WTC11 (cell line): ENCODE data around the gene BABAM2. TPM values are rescaled to one million over a fixed set of nuclear protein-coding genes. Genes with fewer than 3 reads are reported as not detected.

Source experiments
- ATAC-seq: fragments of 200-7000 bp; cut with Tn5 transposase; 2 replicates; pipeline ENCODE4 v1.10.0; 2021; ENCODE audit warnings: mild to moderate bottlenecking, moderate library complexity
- CTCF ChIA-PET: fragments of 300-600 bp; sonication (Branson Sonifier 250); formaldehyde crosslinking; loops from one replicate; lab custom pipeline; 2021; ENCODE audit warnings: antibody characterized with exemption; lab: Charles Lee
- POLR2A ChIA-PET: fragments of 350-600 bp; sonication (Branson Sonifier 250); formaldehyde crosslinking; loops from one replicate; lab custom pipeline; 2021; ENCODE audit warnings: antibody characterized with exemption; lab: Charles Lee
- DNase-seq: peaks from one replicate; pipeline ENCODE4 v3.0.0; 2021; ENCODE audit warnings: low spot score
- H3K27ac Mint-ChIP-seq: 2 replicates; pipeline ENCODE4 v1.8.0; 2021; ENCODE audit warnings: mixed read lengths
- H3K27me3 Mint-ChIP-seq: 2 replicates; pipeline ENCODE4 v1.8.0; 2021; ENCODE audit warnings: low read depth, mild to moderate bottlenecking, moderate library complexity, mixed read lengths
- H3K36me3 Mint-ChIP-seq: 2 replicates; pipeline ENCODE4 v1.8.0; 2021; ENCODE audit warnings: mixed read lengths
- H3K4me1 Mint-ChIP-seq: 2 replicates; pipeline ENCODE4 v1.8.0; 2022; ENCODE audit warnings: mixed read lengths
- H3K4me3 Mint-ChIP-seq: 2 replicates; pipeline ENCODE4 v1.8.0; 2021; ENCODE audit warnings: mild to moderate bottlenecking, moderate library complexity, mixed read lengths
- H3K9me3 Mint-ChIP-seq: 2 replicates; pipeline ENCODE4 v1.8.0; 2021; ENCODE audit warnings: mixed read lengths
- GABPB1 ChIP-seq: sonication (generic); formaldehyde crosslinking; IDR thresholded peaks from 2 replicates; pipeline ENCODE4 v1.8.1; 2023; ENCODE audit warnings: mild to moderate bottlenecking, missing genetic modification reagents
- KAT7 ChIP-seq: sonication (generic); formaldehyde crosslinking; IDR thresholded peaks from 2 replicates; pipeline ENCODE4 v1.8.1; 2023; ENCODE audit warnings: missing genetic modification reagents, mild to moderate bottlenecking, borderline replicate concordance
- NFE2L1 ChIP-seq: sonication (generic); formaldehyde crosslinking; IDR thresholded peaks from 2 replicates; pipeline ENCODE4 v1.8.1; 2023; ENCODE audit warnings: missing genetic modification reagents
- RORB ChIP-seq: fragments of 250-450 bp; sonication (Bioruptor Pico); IDR thresholded peaks from 2 replicates; pipeline ENCODE4 v1.9.0; 2021; ENCODE audit warnings: mild to moderate bottlenecking
- SP1 ChIP-seq: sonication (generic); formaldehyde crosslinking; conservative IDR thresholded peaks from 2 replicates; pipeline ENCODE4 v1.8.1; 2022; ENCODE audit warnings: missing genetic modification reagents
- TCF7 ChIP-seq: sonication (generic); formaldehyde crosslinking; IDR thresholded peaks from 2 replicates; pipeline ENCODE4 v1.8.0; 2022; ENCODE audit warnings: mild to moderate bottlenecking, low read depth, missing genetic modification reagents, moderate library complexity
- TP53 ChIP-seq: sonication (generic); formaldehyde crosslinking; IDR thresholded peaks from 2 replicates; pipeline ENCODE4 v1.8.1; 2023; ENCODE audit warnings: mild to moderate bottlenecking, missing genetic modification reagents
- ZNF121 ChIP-seq: sonication (generic); formaldehyde crosslinking; IDR thresholded peaks from 2 replicates; pipeline ENCODE4 v1.8.0; 2023; ENCODE audit warnings: missing genetic modification reagents
- ZNF416 ChIP-seq: fragments of 250-450 bp; sonication (Bioruptor Pico); IDR thresholded peaks from 2 replicates; pipeline ENCODE4 v1.9.0; 2021; ENCODE audit warnings: mild to moderate bottlenecking, inconsistent platforms
- total RNA-seq: library from RNA; stranded (reverse); gene quantifications from 3 replicates; pipeline ENCODE4 v1.2.3, GENCODE V29; 2021
- TF ChIP-seq, protein P1 (sequence below): sonication (generic); formaldehyde crosslinking; IDR thresholded peaks from 2 replicates; pipeline ENCODE4 v1.8.1; 2023; ENCODE audit warnings: mild to moderate bottlenecking, missing genetic modification reagents
- TF ChIP-seq, protein P2 (sequence below): sonication (generic); formaldehyde crosslinking; IDR thresholded peaks from 2 replicates; pipeline ENCODE4 v1.8.1; 2022; ENCODE audit warnings: mild to moderate bottlenecking, moderate library complexity, missing genetic modification reagents
- TF ChIP-seq, protein P3 (sequence below): fragments of 250-450 bp; sonication (Bioruptor Pico); IDR thresholded peaks from 2 replicates; pipeline ENCODE4 v1.9.0; 2021; ENCODE audit warnings: mild to moderate bottlenecking
- TF ChIP-seq, protein P4 (sequence below): fragments of 250-450 bp; sonication (Bioruptor Pico); IDR thresholded peaks from 2 replicates; pipeline ENCODE4 v1.9.0; 2021; ENCODE audit warnings: mild to moderate bottlenecking, borderline replicate concordance
- TF ChIP-seq, protein P5 (sequence below): sonication (generic); formaldehyde crosslinking; IDR thresholded peaks from 2 replicates; pipeline ENCODE4 v1.8.1; 2023; ENCODE audit warnings: mild to moderate bottlenecking, missing genetic modification reagents, borderline replicate concordance
- TF ChIP-seq, protein P6 (sequence below): sonication (generic); formaldehyde crosslinking; IDR thresholded peaks from 2 replicates; pipeline ENCODE4 v1.8.1; 2022; ENCODE audit warnings: low read depth, mild to moderate bottlenecking, moderate library complexity, missing genetic modification reagents, borderline replicate concordance
- TF ChIP-seq, protein P7 (sequence below): sonication (generic); formaldehyde crosslinking; IDR thresholded peaks from 2 replicates; pipeline ENCODE4 v1.8.1; 2022; ENCODE audit warnings: mild to moderate bottlenecking, missing genetic modification reagents, moderate library complexity, borderline replicate concordance
- TF ChIP-seq, protein P8 (sequence below): fragments of 250-450 bp; sonication (Bioruptor Pico); IDR thresholded peaks from 2 replicates; pipeline ENCODE4 v1.9.0; 2021; ENCODE audit warnings: mild to moderate bottlenecking

BABAM2 gene
- total RNA-seq, 1 experiment from 2014 or later = 16.5 TPM

DNA sequence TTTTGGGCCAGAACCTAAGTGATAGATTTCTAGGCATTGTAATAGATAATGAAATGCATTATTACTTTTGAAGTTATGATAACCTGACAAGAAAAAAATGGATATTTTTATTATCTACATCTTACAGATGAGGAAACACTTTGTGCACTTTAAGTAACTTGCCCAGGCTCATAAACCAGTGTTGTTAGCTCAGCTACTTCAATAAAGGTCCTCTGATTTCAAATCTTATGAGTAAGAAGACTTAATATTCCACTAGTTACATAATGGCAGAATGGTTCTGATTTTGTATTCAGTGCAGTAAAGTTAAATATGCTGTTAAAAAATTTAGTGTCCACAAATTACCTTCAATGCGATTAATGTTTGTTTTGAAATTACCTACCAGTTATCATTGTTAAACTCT is 199.0 kb downstream of the BABAM2 start:
- DNase-seq (no peak), ATAC-seq (no peak)
- CTCF ChIA-PET = no interaction called here
- H3K4me3 Mint-ChIP-seq = no peak overlapping the region
- POLR2A ChIA-PET = no interaction called here
- no peaks in the 10 kb centered on the region for H3K36me3 Mint-ChIP-seq
- TF ChIP-seq, protein P1, sequence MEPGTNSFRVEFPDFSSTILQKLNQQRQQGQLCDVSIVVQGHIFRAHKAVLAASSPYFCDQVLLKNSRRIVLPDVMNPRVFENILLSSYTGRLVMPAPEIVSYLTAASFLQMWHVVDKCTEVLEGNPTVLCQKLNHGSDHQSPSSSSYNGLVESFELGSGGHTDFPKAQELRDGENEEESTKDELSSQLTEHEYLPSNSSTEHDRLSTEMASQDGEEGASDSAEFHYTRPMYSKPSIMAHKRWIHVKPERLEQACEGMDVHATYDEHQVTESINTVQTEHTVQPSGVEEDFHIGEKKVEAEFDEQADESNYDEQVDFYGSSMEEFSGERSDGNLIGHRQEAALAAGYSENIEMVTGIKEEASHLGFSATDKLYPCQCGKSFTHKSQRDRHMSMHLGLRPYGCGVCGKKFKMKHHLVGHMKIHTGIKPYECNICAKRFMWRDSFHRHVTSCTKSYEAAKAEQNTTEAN = no peak
- TF ChIP-seq NFE2L1 (CRISPR knock-in tag) = no peak
- no peaks in the 10 kb centered on the region for H3K27me3 Mint-ChIP-seq
- no peaks in the 10 kb centered on the region for H3K9me3 Mint-ChIP-seq
- no peak overlapping the region for H3K27ac Mint-ChIP-seq
- H3K4me1 Mint-ChIP-seq = no peaks in the 10 kb centered on the region

DNA sequence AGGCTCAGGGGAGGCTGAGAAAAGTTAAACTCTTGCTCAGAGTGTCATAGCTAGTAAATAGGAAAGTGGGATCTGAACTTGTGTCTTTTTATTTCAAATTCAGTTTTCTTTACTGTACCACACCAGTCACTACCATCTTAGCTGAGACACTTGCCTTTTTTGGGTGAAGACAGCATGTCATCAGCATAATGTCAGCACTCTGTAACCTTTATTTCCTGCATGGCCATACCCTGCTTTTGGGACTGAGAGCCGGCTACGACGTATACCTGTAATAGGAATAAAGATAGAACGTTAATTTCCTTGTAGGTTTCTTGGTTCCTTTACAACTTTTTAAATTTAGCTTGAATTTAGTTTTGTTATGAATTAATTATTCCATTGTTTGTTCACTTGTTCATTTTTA is 202.8 kb downstream of the BABAM2 start:
- H3K4me1 Mint-ChIP-seq = no peaks in the 10 kb centered on the region; the same call in 1 of the 2 replicates
- no peak for ATAC-seq
- no peak overlapping the region for H3K4me3 Mint-ChIP-seq
- ChIA-PET CTCF (no interaction called here), POLR2A (no interaction called here)
- H3K36me3 Mint-ChIP-seq = no peaks in the 10 kb centered on the region
- H3K27ac Mint-ChIP-seq = no peak overlapping the region
- H3K9me3 Mint-ChIP-seq = no peaks in the 10 kb centered on the region
- DNase-seq = no peak
- no peaks in the 10 kb centered on the region for H3K27me3 Mint-ChIP-seq
- TF ChIP-seq SP1 (CRISPR knock-in tag) = no peak
- TF ChIP-seq, protein P2, sequence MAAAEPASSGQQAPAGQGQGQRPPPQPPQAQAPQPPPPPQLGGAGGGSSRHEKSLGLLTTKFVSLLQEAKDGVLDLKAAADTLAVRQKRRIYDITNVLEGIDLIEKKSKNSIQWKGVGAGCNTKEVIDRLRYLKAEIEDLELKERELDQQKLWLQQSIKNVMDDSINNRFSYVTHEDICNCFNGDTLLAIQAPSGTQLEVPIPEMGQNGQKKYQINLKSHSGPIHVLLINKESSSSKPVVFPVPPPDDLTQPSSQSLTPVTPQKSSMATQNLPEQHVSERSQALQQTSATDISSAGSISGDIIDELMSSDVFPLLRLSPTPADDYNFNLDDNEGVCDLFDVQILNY = no peak
- TF ChIP-seq, protein P3, sequence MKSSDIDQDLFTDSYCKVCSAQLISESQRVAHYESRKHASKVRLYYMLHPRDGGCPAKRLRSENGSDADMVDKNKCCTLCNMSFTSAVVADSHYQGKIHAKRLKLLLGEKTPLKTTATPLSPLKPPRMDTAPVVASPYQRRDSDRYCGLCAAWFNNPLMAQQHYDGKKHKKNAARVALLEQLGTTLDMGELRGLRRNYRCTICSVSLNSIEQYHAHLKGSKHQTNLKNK (CRISPR knock-in tag) = no peak
- no peak for TF ChIP-seq TP53
- TF ChIP-seq ZNF121 (CRISPR knock-in tag) = no peak
- TF ChIP-seq GABPB1 (CRISPR knock-in tag) = no peak
- TF ChIP-seq, protein P4, sequence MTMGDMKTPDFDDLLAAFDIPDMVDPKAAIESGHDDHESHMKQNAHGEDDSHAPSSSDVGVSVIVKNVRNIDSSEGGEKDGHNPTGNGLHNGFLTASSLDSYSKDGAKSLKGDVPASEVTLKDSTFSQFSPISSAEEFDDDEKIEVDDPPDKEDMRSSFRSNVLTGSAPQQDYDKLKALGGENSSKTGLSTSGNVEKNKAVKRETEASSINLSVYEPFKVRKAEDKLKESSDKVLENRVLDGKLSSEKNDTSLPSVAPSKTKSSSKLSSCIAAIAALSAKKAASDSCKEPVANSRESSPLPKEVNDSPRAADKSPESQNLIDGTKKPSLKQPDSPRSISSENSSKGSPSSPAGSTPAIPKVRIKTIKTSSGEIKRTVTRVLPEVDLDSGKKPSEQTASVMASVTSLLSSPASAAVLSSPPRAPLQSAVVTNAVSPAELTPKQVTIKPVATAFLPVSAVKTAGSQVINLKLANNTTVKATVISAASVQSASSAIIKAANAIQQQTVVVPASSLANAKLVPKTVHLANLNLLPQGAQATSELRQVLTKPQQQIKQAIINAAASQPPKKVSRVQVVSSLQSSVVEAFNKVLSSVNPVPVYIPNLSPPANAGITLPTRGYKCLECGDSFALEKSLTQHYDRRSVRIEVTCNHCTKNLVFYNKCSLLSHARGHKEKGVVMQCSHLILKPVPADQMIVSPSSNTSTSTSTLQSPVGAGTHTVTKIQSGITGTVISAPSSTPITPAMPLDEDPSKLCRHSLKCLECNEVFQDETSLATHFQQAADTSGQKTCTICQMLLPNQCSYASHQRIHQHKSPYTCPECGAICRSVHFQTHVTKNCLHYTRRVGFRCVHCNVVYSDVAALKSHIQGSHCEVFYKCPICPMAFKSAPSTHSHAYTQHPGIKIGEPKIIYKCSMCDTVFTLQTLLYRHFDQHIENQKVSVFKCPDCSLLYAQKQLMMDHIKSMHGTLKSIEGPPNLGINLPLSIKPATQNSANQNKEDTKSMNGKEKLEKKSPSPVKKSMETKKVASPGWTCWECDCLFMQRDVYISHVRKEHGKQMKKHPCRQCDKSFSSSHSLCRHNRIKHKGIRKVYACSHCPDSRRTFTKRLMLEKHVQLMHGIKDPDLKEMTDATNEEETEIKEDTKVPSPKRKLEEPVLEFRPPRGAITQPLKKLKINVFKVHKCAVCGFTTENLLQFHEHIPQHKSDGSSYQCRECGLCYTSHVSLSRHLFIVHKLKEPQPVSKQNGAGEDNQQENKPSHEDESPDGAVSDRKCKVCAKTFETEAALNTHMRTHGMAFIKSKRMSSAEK (CRISPR knock-in tag) = no peak
- TF ChIP-seq, protein P5, sequence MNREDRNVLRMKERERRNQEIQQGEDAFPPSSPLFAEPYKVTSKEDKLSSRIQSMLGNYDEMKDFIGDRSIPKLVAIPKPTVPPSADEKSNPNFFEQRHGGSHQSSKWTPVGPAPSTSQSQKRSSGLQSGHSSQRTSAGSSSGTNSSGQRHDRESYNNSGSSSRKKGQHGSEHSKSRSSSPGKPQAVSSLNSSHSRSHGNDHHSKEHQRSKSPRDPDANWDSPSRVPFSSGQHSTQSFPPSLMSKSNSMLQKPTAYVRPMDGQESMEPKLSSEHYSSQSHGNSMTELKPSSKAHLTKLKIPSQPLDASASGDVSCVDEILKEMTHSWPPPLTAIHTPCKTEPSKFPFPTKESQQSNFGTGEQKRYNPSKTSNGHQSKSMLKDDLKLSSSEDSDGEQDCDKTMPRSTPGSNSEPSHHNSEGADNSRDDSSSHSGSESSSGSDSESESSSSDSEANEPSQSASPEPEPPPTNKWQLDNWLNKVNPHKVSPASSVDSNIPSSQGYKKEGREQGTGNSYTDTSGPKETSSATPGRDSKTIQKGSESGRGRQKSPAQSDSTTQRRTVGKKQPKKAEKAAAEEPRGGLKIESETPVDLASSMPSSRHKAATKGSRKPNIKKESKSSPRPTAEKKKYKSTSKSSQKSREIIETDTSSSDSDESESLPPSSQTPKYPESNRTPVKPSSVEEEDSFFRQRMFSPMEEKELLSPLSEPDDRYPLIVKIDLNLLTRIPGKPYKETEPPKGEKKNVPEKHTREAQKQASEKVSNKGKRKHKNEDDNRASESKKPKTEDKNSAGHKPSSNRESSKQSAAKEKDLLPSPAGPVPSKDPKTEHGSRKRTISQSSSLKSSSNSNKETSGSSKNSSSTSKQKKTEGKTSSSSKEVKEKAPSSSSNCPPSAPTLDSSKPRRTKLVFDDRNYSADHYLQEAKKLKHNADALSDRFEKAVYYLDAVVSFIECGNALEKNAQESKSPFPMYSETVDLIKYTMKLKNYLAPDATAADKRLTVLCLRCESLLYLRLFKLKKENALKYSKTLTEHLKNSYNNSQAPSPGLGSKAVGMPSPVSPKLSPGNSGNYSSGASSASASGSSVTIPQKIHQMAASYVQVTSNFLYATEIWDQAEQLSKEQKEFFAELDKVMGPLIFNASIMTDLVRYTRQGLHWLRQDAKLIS = no peak
- TF ChIP-seq, protein P1 = no peak
- TF ChIP-seq, protein P6, sequence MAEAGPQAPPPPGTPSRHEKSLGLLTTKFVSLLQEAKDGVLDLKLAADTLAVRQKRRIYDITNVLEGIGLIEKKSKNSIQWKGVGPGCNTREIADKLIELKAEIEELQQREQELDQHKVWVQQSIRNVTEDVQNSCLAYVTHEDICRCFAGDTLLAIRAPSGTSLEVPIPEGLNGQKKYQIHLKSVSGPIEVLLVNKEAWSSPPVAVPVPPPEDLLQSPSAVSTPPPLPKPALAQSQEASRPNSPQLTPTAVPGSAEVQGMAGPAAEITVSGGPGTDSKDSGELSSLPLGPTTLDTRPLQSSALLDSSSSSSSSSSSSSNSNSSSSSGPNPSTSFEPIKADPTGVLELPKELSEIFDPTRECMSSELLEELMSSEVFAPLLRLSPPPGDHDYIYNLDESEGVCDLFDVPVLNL = no peak
- TF ChIP-seq RORB (CRISPR knock-in tag) = no peak
- no peak for TF ChIP-seq TCF7
- TF ChIP-seq, protein P7, sequence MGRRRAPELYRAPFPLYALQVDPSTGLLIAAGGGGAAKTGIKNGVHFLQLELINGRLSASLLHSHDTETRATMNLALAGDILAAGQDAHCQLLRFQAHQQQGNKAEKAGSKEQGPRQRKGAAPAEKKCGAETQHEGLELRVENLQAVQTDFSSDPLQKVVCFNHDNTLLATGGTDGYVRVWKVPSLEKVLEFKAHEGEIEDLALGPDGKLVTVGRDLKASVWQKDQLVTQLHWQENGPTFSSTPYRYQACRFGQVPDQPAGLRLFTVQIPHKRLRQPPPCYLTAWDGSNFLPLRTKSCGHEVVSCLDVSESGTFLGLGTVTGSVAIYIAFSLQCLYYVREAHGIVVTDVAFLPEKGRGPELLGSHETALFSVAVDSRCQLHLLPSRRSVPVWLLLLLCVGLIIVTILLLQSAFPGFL (CRISPR knock-in tag) = no peak
- no peak for TF ChIP-seq KAT7 (CRISPR knock-in tag)
- TF ChIP-seq, protein P8, sequence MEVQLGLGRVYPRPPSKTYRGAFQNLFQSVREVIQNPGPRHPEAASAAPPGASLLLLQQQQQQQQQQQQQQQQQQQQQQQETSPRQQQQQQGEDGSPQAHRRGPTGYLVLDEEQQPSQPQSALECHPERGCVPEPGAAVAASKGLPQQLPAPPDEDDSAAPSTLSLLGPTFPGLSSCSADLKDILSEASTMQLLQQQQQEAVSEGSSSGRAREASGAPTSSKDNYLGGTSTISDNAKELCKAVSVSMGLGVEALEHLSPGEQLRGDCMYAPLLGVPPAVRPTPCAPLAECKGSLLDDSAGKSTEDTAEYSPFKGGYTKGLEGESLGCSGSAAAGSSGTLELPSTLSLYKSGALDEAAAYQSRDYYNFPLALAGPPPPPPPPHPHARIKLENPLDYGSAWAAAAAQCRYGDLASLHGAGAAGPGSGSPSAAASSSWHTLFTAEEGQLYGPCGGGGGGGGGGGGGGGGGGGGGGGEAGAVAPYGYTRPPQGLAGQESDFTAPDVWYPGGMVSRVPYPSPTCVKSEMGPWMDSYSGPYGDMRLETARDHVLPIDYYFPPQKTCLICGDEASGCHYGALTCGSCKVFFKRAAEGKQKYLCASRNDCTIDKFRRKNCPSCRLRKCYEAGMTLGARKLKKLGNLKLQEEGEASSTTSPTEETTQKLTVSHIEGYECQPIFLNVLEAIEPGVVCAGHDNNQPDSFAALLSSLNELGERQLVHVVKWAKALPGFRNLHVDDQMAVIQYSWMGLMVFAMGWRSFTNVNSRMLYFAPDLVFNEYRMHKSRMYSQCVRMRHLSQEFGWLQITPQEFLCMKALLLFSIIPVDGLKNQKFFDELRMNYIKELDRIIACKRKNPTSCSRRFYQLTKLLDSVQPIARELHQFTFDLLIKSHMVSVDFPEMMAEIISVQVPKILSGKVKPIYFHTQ (CRISPR knock-in tag) = no peak
- TF ChIP-seq ZNF416 (CRISPR knock-in tag) = no peak
